Osteoblast (primary cell): ENCODE measurements around the gene TRAPPC8. TPM values are rescaled to one million over a fixed set of nuclear protein-coding genes. Genes with fewer than 3 reads are reported as not detected.

Source experiments
- DNase-seq: peaks from one replicate; pipeline ENCODE4 v3.0.0; 2011; ENCODE audit warnings: low spot score, mixed read lengths; ENCODE audit not compliant: insufficient read length; ENCODE audit errors: missing footprints
- H2AFZ ChIP-seq: 2 replicates; pipeline ENCODE4 v1.6.0; 2011; ENCODE audit warnings: mild to moderate bottlenecking, low read length
- H3K27ac ChIP-seq: 2 replicates; pipeline ENCODE4 v1.5.1; 2011; ENCODE audit warnings: mild to moderate bottlenecking, low read depth, low read length, moderate library complexity
- H3K27me3 ChIP-seq: 2 replicates; pipeline ENCODE4 v1.6.0; 2012; ENCODE audit warnings: mild to moderate bottlenecking, control low read depth, inconsistent platforms, low read length, moderate library complexity; ENCODE audit not compliant: insufficient read depth
- H3K36me3 ChIP-seq: 2 replicates; pipeline ENCODE4 v1.5.1; 2011; ENCODE audit warnings: mild to moderate bottlenecking, low read length, control low read depth, moderate library complexity; ENCODE audit not compliant: insufficient read depth
- H3K4me1 ChIP-seq: 2 replicates; pipeline ENCODE4 v1.5.1; 2011; ENCODE audit warnings: mild to moderate bottlenecking, low read length, control low read depth, moderate library complexity; ENCODE audit not compliant: insufficient read depth
- H3K4me2 ChIP-seq: 2 replicates; pipeline ENCODE4 v1.6.0; 2011; ENCODE audit warnings: mild to moderate bottlenecking, low read length; ENCODE audit not compliant: insufficient read depth
- H3K4me3 ChIP-seq: fragments of 200-600 bp; sonication (generic); 3 replicates; pipeline ENCODE4 v1.5.1; 2012; ENCODE audit warnings: mild to moderate bottlenecking, low read length, inconsistent platforms; ENCODE audit not compliant: insufficient read depth
- H3K79me2 ChIP-seq: 2 replicates; pipeline ENCODE4 v1.6.0; 2012; ENCODE audit warnings: mild to moderate bottlenecking, low read length, control low read depth, inconsistent platforms; ENCODE audit not compliant: insufficient read depth
- H3K9me3 ChIP-seq: 2 replicates; pipeline ENCODE4 v1.5.1; 2011; ENCODE audit warnings: low read depth, low read length, control low read depth
- H4K20me1 ChIP-seq: 2 replicates; pipeline ENCODE4 v1.6.0; 2012; ENCODE audit warnings: mild to moderate bottlenecking, low read length, control low read depth; ENCODE audit not compliant: insufficient read depth
- total RNA-seq: library from RNA; depleted of rRNA; stranded (reverse); fragments of >200 nt; gene quantifications from 2 replicates; pipeline ENCODE4 v1.2.3, GENCODE V29; 2012
- TF ChIP-seq, protein P1 (sequence below): IDR thresholded peaks from 2 replicates; pipeline ENCODE4 v1.5.1; 2011; ENCODE audit warnings: mild to moderate bottlenecking, low read depth, low read length, moderate library complexity; ENCODE audit errors: extremely low read depth

Gene TRAPPC8
- total RNA-seq, 1 donor = 47.0 TPM

DNA sequence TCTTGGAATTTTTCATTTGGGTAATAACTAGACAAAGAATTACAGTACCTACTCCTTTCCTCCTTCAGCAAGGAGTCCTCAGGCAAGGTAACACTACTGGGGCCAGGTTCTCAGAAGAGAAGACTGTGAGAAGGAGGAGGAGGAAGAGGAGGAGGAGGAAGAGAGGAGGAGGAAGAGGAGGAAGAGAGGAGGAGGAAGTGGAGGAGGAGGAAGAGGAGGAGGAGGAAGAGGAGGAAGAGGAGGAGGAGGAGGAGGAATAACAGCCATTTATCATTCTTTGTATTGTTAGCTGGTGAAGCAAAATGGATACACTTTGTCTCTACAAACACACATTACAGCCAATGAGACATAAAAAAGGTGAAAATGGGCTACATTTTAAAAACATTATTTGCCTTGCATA, 149.4 kb downstream of the TRAPPC8 start:
- Histone ChIP-seq H3K4me1 (no peaks in the 10 kb centered on the region), H4K20me1 (no peaks in the 10 kb centered on the region), H3K4me3 (no peak overlapping the region), H2AFZ (no peak overlapping the region), H3K27me3 (no peaks in the 10 kb centered on the region), H3K36me3 (no peaks in the 10 kb centered on the region), H3K27ac (no peak overlapping the region), H3K4me2 (no peak overlapping the region), H3K79me2 (no peaks in the 10 kb centered on the region), H3K9me3 (no peaks in the 10 kb centered on the region)
- DNase-seq = no peak
- TF ChIP-seq, protein P1, sequence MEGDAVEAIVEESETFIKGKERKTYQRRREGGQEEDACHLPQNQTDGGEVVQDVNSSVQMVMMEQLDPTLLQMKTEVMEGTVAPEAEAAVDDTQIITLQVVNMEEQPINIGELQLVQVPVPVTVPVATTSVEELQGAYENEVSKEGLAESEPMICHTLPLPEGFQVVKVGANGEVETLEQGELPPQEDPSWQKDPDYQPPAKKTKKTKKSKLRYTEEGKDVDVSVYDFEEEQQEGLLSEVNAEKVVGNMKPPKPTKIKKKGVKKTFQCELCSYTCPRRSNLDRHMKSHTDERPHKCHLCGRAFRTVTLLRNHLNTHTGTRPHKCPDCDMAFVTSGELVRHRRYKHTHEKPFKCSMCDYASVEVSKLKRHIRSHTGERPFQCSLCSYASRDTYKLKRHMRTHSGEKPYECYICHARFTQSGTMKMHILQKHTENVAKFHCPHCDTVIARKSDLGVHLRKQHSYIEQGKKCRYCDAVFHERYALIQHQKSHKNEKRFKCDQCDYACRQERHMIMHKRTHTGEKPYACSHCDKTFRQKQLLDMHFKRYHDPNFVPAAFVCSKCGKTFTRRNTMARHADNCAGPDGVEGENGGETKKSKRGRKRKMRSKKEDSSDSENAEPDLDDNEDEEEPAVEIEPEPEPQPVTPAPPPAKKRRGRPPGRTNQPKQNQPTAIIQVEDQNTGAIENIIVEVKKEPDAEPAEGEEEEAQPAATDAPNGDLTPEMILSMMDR = no peak

- Histone ChIP-seq H3K27me3 (no peaks in the 10 kb centered on the region), H3K4me3 (no peak overlapping the region), H4K20me1 (no peaks in the 10 kb centered on the region), H2AFZ (no peak overlapping the region), H3K36me3 (no peaks in the 10 kb centered on the region), H3K9me3 (no peaks in the 10 kb centered on the region), H3K4me2 (no peak overlapping the region), H3K4me1 (no peaks in the 10 kb centered on the region), H3K79me2 (no peaks in the 10 kb centered on the region), H3K27ac (no peak overlapping the region)
- TF ChIP-seq, protein P1 = no peak
- no peak for DNase-seq
Observed at GRCh38 chr18:31792580-31792911, 150.4 kb downstream of the TRAPPC8 start.

DNA sequence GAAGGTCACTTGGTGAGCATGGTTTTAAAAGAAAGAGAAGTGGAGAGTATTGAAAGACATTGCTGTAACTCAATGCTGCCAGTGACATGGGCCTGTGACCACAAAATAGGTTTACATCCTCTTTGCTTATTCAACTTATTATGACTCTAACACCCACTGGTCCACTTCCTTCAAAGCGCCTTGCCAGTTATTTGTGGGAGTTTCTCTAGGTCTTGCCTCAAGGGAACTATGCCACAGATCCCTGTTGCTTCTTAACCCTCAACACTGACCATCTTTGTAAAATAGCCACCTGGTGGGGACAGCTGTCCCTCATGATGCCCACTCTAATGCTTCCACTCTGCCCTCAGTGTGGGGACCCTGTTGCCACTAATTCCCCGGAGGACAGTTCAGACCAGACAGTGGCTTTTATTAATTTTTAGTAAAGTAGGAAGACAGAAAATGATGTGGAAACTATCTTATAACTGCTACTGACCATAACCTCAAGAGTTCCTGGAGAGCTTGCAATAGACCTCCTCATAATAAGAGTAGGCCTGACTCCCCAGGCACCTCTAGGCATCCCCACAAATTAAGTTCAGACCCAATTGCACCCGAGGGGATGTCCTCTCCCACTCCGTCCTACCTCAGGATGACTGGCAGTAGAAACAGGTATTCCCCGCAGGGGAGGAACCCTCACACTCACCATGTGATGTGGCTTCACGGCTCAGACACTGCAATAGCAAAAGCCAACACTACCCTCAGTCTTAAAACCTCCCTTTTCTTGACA, 150.9 kb downstream of the TRAPPC8 start:
- Histone ChIP-seq H3K27ac (no peak overlapping the region), H3K4me3 (no peak overlapping the region), H4K20me1 (no peaks in the 10 kb centered on the region), H3K79me2 (no peaks in the 10 kb centered on the region), H3K27me3 (no peaks in the 10 kb centered on the region), H2AFZ (no peak overlapping the region), H3K4me2 (no peak overlapping the region), H3K36me3 (no peaks in the 10 kb centered on the region), H3K4me1 (no peaks in the 10 kb centered on the region), H3K9me3 (no peaks in the 10 kb centered on the region)
- TF ChIP-seq, protein P1 = no peak
- DNase-seq = no peak

GRCh38 chr18:31789409-31789808, 153.5 kb downstream of the TRAPPC8 start:
- Histone ChIP-seq H3K4me1 (no peaks in the 10 kb centered on the region), H3K36me3 (no peaks in the 10 kb centered on the region), H4K20me1 (no peaks in the 10 kb centered on the region), H3K4me3 (no peak overlapping the region), H3K9me3 (no peaks in the 10 kb centered on the region), H3K27me3 (no peaks in the 10 kb centered on the region), H3K79me2 (no peaks in the 10 kb centered on the region), H3K4me2 (no peak overlapping the region), H2AFZ (no peak overlapping the region), H3K27ac (no peak overlapping the region)
- DNase-seq = no peak
- TF ChIP-seq, protein P1 = no peak
